NCI-H1048 (cell line): ENCODE measurements around the gene SOD3.

Experiments
- DNase-seq: peaks from one replicate; lab custom pipeline; 2025; lab: John Stamatoyannopoulos, UW

Gene SOD3

DNA sequence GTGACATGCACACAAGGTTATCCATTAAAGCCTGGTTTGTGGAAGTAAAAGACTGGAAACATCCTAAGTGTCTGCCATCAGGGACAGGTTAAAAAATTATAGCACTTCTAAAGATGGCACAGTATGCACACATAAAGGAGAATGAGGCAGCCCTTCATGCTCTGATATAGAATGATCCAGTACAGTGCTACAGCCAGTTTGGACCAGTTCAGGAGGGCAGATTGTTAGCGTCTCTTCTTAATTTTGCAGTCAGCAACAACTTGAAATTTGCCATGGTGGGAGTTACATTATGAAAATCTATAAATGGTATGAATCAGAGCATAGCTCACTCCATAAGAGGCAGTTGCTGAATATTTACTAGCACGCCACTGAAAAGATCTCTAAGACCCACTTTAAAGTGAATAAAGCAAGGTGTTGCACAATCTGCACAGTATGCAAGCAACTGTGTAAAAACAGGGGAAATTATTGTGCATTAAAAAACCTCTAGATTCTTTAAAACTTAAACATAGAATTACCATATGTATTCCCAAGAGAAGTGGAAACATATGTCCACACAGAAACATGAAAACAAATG lies 20.3 kb upstream of the SOD3 start:
- no peak for DNase-seq

DNA sequence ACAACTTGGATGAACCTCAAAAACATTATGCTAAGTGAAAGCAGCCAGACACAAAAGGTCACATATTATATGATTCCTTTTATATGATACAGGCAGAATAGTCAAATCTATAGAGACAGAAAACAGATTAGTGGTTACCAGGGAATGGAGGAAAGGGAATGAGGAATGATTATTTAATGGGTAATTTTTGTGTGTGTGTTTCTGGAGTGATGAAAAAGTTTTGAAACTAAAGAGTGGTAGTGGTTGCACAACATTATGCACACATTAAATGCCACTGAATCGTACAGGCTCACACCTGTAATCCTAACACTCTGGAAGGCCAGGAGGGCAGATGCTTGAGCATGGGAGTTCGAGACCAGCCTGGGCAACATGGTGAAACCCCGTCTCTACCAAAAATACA lies 19.6 kb upstream of the SOD3 start:
- no peak for DNase-seq

DNA sequence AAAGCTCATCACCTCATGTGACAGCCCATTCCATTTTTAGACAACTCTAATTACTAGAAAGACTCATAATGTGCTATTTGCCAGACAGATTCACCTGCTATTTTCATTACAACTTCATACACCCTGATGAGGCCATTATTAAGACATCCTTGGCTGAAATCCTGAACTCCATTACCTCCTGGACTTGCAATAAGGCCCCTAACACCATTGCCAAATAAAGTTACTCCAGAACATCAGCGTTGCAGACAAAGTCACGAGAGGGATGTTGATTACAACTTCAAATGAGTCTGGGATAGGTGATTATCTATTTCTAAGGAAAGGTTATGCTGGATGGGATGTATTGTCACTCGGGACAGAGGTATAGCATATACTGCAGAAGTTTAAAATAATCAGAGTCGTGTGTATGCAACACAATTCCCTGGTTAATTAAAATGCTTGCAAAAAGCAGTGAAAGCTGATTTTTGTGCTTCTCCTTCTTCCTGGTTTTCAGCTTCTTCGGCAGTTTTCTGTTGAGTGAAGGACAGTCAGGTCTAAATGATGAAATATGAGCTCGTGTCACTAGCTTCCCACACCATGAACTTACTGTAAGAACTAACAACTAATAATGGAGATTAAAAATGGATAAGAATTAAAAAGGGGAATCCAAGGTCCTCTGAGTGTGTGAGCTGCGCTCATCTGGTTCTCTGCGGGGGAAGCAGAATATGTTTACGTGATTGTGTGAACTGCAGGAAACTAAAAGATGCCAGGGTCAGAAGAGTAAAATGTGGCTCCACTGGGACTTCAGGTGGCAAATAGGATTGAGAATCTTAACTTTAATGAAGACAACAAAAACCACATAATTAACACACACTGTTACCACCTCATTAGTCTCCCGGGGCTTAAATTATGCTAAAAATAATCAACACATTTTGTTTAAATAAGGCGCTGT lies 17.6 kb upstream of the SOD3 start:
- no peak for DNase-seq

DNA sequence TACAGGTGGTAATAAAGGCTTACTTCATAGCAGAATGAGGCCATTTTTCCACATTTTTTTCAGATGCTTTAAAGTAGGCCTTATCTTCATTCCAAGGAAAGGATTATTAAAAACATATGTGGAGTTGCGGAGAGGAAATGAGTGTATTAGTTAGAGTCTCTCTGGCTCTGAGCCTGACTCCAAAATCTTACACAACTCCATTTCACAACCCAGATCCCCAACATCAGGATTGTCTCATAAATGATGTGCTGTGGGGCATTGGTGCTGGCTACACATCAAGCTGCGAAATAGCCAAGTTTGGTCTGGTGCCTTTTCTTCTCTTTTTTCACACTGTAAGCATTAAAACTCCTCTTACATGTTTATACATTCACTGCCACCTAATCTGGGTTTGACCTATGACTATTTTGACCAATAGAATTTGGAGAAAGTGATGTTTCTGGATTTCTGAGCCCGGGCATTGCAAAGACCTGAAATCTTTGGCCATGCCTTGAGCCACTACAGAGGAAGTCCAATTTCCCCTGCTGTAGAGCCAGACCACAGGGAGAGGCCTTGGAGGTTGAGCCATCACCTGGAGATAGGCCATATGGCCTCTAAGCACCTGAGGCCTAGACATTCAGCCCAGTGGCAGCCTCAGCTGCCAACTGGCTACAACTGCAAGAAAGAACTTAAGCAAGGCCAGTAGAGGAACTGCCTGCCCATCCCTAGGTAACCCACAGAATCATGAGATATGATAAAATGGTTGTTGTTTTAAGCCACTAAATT lies 16.7 kb upstream of the SOD3 start:
- DNase-seq: no peak

DNA sequence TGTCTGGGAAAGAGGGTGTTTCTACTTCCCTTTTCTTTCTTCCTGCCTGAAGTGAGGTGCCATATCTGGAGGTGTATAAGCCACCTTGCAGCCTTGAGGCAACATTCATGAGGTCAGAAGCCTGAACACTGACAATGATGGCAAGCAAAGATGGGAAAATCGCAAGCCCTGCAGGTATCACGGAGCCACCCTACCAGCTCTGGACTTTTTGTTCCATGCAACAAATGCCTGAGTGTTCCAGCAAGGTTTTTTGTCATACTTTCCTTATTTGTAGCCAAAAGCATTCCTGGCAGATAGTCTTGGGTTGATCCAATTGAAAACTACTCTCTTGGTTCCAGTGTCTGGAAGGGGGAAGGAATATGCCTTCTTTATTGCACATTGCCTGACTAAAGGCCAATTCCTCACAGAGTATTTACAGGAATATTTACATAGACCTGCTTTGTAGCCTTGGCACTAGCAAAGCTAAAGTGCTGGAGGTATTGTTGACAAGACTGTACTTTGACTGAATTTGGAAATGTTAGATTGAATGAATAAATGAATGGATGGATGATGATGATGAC lies 14.4 kb upstream of the SOD3 start:
- DNase-seq: no peak

DNA sequence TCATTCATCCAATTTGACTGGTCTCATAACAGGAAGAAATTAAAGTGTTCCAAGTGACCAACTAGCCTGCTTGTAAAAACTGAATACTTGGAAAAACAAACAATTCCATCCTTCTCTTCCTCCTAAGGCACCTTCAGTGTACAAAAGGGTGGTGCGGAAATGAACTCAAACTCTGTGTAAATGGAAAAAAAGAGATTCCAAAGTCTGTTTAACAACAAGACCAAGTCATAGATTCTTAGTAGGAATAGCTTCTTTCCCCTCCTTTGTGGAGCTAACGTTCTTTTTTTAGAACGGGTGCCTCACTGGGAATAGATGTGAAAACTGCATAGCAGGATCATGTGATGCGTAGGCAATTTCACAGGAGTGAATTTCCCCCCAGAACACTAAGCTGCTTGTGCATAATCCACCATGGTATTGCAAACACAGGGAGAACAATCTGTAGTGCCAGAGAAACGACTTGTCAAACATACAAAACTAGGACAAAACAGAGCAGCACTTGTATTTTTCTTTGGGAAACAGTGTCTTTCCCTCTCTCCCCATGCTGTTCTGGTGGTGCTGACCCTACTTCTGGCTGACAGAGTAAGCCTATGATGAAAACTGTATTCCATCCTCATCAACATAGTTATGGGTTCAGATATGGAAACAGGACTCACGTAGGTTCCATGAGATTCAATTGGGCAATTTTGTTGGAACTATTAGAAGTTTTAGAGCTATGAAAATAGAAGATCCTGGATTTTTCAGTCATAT lies 13.2 kb upstream of the SOD3 start:
- no peak for DNase-seq

DNA sequence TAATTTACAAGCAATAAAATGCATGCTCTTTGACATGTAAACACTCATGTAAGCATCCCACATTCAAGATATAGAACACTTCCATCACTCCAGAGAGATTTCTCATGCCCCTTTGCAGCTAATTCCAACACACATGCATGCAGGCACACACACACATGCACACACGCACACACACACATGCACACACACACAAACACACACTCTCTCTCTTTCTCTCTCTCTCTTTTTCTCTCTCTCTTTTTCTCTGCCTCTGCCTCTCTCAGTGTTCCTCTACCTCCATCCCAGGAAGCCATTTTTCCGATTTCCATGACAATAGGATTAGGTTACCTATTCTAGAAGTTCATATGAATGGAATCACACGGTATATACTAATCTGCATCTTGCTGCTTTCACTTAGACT lies 11.9 kb upstream of the SOD3 start:
- DNase-seq: no peak

DNA sequence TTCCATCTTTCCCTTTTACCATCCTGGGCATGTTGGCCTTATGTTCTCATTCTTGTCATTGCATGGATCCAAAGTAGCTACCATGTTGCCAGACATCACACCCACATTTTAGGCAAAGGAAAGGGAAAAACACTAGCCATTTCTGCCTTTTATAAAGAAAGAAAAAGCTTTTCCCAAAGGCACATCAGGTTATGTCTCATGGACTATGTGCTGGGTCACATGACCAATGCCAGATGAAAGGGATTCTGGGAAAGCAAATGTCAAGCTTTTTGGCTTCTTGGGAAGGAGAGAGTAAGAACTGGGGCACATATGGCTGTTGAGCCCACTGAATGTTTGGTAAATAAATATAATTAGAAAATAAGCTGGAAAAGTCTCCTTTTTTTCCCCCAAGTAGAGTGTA lies 4.3 kb upstream of the SOD3 start:
- no peak for DNase-seq

DNA sequence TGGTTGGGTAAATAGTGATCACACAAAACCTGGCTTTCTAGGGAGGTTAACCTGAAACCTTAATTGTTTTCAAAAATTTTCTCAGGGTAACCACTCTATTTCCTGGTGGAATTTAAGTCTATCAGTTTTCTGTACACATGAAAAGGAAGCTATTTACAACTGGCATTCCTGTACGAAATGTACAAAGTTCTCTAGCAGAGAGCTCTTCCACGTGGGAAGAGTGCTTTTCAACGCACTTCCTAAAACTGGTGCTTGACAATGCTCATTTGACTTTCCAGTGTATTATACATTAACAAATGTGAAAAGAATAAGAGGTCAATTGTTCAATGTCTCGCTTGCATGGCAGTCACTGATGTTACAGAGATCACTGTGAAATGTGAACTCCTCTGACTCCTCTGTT lies 2.8 kb upstream of the SOD3 start:
- no peak for DNase-seq

DNA sequence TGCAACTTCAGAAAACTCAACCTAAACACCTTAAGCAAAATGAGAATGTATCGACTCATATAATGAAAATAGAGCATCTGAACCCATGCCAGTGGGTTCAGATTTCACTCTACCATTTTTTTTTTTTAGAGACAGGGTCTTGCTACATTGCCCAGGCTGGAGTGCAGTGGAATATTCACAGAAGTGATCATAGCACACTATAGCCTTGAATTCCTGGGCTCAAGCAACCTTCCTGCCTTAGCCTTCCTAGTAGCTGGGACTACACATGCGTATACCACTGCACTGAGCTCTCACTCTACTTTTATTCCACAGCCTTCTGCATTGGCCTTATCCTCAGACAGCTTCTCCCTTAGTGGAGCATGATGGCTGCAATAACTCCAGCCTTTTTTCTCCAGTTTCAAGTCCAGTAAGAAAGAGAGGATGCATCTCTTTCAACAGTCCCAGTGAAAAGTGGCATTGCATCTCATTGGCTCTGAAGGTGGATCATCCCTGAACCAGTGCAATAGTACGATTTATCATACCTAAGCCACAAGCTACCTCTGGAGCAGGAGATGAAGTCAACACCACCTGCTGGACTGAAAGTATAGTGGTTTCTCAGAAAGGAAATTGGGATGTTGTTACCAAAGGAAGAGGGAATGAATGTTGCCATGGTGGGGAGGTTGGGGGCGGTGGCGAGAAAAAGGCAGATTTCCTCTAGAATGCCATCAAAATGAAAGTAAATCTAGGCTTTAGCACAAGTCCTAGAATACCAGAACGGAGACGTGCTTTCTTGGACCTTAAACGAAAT lies 2.0 kb upstream of the SOD3 start:
- DNase-seq: no peak

DNA sequence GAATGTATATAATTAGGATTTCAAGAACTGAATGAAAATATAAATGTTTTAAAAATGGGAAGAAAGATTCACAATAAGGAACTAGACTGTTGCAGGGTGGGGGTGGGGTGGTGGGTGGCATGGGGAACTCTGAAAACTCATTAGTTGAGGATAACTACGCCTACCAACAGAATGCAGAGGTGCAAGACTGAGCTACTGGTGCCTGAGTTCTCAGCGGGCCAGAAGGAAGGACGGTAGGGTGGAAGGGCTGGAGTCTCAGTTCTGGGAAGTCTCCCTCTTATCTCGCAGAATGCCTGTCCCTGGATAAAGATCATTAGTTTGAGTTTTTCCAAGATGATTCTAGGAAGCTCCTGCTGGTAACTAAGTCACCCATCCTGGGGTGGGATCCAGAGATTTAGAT lies 1.3 kb upstream of the SOD3 start:
- DNase-seq: no peak

DNA sequence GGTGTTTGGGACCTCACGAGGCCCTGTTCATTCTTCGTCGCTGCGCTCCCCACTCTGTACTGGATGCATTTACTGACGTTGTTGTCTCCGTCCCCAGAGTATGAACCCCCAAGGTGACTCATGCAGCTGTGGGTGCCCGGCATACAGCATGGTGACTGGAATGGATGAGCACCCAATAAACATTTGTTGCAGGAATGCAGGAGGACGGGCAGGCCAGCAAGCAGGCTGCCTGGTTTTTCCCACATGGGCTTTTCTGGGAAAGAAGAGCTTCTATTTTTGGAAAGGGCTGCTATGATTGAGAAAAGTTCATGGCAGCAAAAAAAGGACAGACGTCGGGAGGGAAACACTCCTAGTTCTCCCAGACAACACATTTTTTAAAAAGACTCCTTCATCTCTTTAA lies 893 bp upstream of the SOD3 start:
- no peak for DNase-seq

DNA sequence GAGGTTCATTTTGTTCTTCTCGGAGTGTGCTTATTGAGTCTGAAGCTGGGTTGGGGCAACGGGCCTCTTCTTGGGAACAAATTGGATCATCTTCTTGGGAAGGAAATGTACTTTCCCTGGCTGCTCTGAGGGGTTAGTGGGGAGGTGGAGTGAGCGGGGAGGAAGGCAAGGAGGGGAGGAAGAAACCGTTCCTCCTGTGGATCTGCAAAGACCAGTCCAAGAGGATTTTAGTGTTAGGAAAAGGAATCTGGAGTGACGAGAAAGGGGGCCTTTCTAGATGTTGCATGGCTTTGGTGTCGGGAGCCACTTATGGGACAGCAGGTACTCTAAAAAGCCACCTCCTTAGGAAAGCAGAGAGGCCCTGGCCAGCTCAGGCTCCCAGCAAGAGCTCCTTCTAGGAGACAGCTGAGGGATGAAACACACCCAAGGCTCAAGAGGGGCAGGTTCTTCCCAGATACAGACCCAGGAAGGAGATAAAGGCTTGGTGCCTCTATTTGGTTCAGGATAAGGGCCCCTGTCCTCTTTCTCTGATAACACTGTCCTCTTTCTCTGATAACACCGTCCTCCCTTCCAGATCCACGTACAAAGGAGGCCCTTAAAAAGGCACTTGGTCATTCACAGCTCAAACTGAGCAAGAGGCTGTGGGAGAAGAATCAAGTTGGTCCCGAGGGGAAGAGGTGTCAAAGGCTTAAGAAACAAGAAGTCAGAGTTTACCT lies 451 bp downstream of the SOD3 start:
- DNase-seq: no peak

DNA sequence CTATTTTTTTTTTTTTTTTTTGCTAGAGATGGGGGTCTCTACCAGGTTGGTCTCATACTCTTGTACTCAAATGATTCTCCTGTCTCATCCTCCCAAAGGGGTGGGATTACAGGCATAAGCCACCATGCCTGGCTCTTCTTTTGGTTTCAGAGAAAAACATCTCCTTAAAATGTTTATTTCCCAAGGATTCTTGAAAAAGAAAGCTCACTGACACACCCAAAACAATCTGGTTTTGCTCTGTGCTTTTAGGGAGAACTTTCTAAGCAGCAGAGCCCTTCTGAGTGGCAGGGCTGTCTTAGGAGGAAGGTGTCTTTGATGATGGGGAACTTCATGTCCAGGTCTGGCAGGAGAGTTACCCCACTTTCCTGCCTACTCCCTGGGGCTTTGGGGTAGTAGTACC lies 1.2 kb downstream of the SOD3 start:
- DNase-seq: no peak

DNA sequence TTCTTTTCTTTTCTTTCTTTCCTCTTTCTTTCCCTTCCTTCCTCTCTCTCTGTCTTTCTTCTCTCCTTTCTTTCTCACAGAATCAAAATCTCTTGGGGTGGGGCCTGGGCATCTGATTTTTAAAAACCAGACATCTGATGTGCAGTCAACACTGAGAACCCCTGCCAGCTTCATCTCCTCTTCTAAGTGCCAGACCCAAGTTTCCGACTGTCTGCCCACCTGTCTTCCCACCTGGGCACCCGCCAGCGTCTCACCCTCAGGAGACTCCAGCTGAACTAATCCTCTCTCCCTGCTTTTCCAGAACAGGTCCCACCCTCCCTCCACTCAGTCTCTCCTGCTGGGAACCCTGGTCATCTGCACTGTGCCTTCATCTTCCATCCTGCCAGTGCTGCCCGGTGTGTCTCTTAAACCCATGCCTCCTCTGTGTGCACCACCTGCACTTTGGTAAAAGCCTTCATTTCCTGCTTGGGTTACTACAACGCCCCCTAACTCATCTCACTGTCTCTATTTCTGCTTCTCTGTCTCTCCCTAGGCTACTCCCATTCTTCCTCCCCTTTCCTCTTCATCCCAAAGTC lies 2.8 kb downstream of the SOD3 start:
- DNase-seq: no peak

DNA sequence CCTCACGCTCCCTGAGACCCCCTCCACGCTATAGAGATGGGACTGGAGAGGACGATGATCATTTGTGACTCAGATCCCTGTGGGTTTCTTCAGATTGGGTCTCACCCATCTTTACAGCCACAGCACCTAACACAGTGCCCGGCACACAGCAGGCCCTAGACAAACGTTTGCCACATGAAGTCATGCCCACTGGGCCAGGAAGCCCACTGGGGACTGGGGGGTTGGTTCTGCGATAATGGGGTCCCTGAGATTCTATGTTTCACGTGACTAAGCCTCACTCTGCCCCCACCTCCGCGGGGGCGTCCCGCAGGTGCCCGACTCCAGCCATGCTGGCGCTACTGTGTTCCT lies 3.8 kb downstream of the SOD3 start:
- no peak for DNase-seq

DNA sequence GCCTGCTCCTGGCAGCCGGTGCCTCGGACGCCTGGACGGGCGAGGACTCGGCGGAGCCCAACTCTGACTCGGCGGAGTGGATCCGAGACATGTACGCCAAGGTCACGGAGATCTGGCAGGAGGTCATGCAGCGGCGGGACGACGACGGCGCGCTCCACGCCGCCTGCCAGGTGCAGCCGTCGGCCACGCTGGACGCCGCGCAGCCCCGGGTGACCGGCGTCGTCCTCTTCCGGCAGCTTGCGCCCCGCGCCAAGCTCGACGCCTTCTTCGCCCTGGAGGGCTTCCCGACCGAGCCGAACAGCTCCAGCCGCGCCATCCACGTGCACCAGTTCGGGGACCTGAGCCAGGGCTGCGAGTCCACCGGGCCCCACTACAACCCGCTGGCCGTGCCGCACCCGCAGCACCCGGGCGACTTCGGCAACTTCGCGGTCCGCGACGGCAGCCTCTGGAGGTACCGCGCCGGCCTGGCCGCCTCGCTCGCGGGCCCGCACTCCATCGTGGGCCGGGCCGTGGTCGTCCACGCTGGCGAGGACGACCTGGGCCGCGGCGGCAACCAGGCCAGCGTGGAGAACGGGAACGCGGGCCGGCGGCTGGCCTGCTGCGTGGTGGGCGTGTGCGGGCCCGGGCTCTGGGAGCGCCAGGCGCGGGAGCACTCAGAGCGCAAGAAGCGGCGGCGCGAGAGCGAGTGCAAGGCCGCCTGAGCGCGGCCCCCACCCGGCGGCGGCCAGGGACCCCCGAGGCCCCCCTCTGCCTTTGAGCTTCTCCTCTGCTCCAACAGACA lies 4.4 kb downstream of the SOD3 start:
- DNase-seq: no peak

DNA sequence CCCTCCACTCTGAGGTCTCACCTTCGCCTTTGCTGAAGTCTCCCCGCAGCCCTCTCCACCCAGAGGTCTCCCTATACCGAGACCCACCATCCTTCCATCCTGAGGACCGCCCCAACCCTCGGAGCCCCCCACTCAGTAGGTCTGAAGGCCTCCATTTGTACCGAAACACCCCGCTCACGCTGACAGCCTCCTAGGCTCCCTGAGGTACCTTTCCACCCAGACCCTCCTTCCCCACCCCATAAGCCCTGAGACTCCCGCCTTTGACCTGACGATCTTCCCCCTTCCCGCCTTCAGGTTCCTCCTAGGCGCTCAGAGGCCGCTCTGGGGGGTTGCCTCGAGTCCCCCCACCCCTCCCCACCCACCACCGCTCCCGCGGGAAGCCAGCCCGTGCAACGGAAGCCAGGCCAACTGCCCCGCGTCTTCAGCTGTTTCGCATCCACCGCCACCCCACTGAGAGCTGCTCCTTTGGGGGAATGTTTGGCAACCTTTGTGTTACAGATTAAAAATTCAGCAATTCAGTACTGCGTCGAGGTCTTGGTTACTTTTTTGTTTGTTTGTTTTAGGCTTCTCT lies 5.0 kb downstream of the SOD3 start:
- no peak for DNase-seq
